Measurements from ENCODE around the gene TANGO6. TPM values are rescaled to one million over a fixed set of nuclear protein-coding genes. Genes with fewer than 3 reads are reported as not detected.
A peak's percentile ranks its signal among the peaks of the same experiment; 100 is the strongest.

TANGO6 gene
- total and polyA plus RNA-seq, 2 donors from 2014 or later = 4.5 to 20.6 TPM

- DNase-seq (peak in 3 of 5 donors; percentile 37 to 72 (median 45)), FAIRE-seq (no peak)
- Histone ChIP-seq H3K9ac (ENCODE audit: low read length in 3 of 3) (no peak overlapping the region), H3K36me3 (ENCODE audit: control insufficient read depth in 2 of 3, insufficient read depth in 3 of 3, low read length in 3 of 3) (peaks cover 0 to 6% (median 2%) of the 10 kb centered on the region in 3 donors), H3K4me1 (ENCODE audit: control insufficient read depth in 2 of 3, insufficient read depth in 2 of 3, low read depth in 1 of 3, low read length in 3 of 3) (peaks cover 0 to 18% (median 0%) of the 10 kb centered on the region in 3 donors), H3K4me3 (ENCODE audit: low read length in 3 of 3) (peak overlapping the region in 2 of 3 donors; percentile 2 to 41), H3K27me3 (ENCODE audit: control insufficient read depth, insufficient read depth, low read length) (no peaks in the 10 kb centered on the region), H3K27ac (ENCODE audit: low read depth in 2 of 2, low read length in 2 of 2) (no peak overlapping the region), H3K9me3 (ENCODE audit: control insufficient read depth in 2 of 3, insufficient read depth in 1 of 3, low read length in 3 of 3) (no peaks in the 10 kb centered on the region)
- intact Hi-C loops (cut with DNase I) = no loop called here
- TF ChIP-seq CTCF (IDR thresholded peaks at IDR 0.05; ENCODE audit: borderline replicate concordance, extremely low read depth, insufficient read depth) = no peak
These were observed 263.4 kb downstream of the TANGO6 start for GRCh38 chr16:69106491-69107315.

GRCh38 chr16:69107316-69107962, 264.1 kb downstream of the TANGO6 start:
- H3K9ac ChIP-seq (ENCODE audit: low read length in 3 of 3) = no peak overlapping the region
- H3K9me3 ChIP-seq (ENCODE audit: control insufficient read depth in 2 of 3, insufficient read depth in 1 of 3, low read length in 3 of 3) = no peaks in the 10 kb centered on the region
- H3K4me1 ChIP-seq (ENCODE audit: control insufficient read depth in 2 of 3, insufficient read depth in 2 of 3, low read depth in 1 of 3, low read length in 3 of 3) = peaks cover 0 to 18% (median 0%) of the 10 kb centered on the region in 3 donors
- FAIRE-seq (no peak), DNase-seq (peak in 4 of 5 donors; percentile 27 to 55 (median 40))
- H3K4me3 ChIP-seq (ENCODE audit: low read length in 3 of 3) = peak overlapping the region in 1 of 3 donors; percentile 41
- TF ChIP-seq CTCF (IDR thresholded peaks at IDR 0.05; ENCODE audit: borderline replicate concordance, extremely low read depth, insufficient read depth) = no peak
- no peaks in the 10 kb centered on the region for H3K27me3 ChIP-seq (ENCODE audit: control insufficient read depth, insufficient read depth, low read length)
- intact Hi-C loops (cut with DNase I) = no loop called here
- H3K36me3 ChIP-seq (ENCODE audit: control insufficient read depth in 2 of 3, insufficient read depth in 3 of 3, low read length in 3 of 3) = peaks cover 0 to 7% (median 2%) of the 10 kb centered on the region in 3 donors
- H3K27ac ChIP-seq (ENCODE audit: low read depth in 2 of 2, low read length in 2 of 2) = no peak overlapping the region

- H3K9me3 ChIP-seq (ENCODE audit: control insufficient read depth in 2 of 3, insufficient read depth in 1 of 3, low read length in 3 of 3) = no peaks in the 10 kb centered on the region
- TF ChIP-seq CTCF (IDR thresholded peaks at IDR 0.05; ENCODE audit: borderline replicate concordance, extremely low read depth, insufficient read depth) = no peak
- no peak overlapping the region for H3K27ac ChIP-seq (ENCODE audit: low read depth in 2 of 2, low read length in 2 of 2)
- peak in 2 of 5 donors; percentile 41 to 42 for DNase-seq
- no peaks in the 10 kb centered on the region for H3K27me3 ChIP-seq (ENCODE audit: control insufficient read depth, insufficient read depth, low read length)
- FAIRE-seq = no peak
- no peak overlapping the region for H3K4me3 ChIP-seq (ENCODE audit: low read length in 3 of 3)
- H3K36me3 ChIP-seq (ENCODE audit: control insufficient read depth in 2 of 3, insufficient read depth in 3 of 3, low read length in 3 of 3) = peaks cover 0 to 7% (median 2%) of the 10 kb centered on the region in 3 donors
- no peak overlapping the region for H3K9ac ChIP-seq (ENCODE audit: low read length in 3 of 3)
- H3K4me1 ChIP-seq (ENCODE audit: control insufficient read depth in 2 of 3, insufficient read depth in 2 of 3, low read depth in 1 of 3, low read length in 3 of 3) = peaks cover 0 to 18% (median 6%) of the 10 kb centered on the region in 3 donors
- intact Hi-C loops (cut with DNase I) = no loop called here
These were observed 265.0 kb downstream of the TANGO6 start for GRCh38 chr16:69108064-69108904.
